A549 (cell line): ENCODE measurements around the gene MOB3C. TPM values are rescaled to one million over a fixed set of nuclear protein-coding genes. Genes with fewer than 3 reads are reported as not detected.

ENCODE experiments used
- ATAC-seq, 2 experiments: fragments of 200-7000 bp in 1 of 2; fragments of >200 bp in 1 of 2; cut with Nextera tagmentation in 1 of 2; cut with Tn5 transposase in 1 of 2; 3 replicates each; pipeline versions ENCODE4 v1.8.0 to v1.9.1; 2018 to 2020; ENCODE audit warnings: mild to moderate bottlenecking in 1 of 2, moderate library complexity in 1 of 2
- CTCF ChIA-PET: fragments of 300-600 bp; sonication (Branson Sonifier 250); formaldehyde crosslinking; extraction: SDS; loops from one replicate; lab custom pipeline; 2021; ENCODE audit warnings: antibody characterized with exemption, inconsistent platforms; lab: Yijun Ruan, JAX
- POLR2A ChIA-PET: fragments of 350-600 bp; formaldehyde crosslinking; extraction: SDS; loops from one replicate; lab custom pipeline; 2021; ENCODE audit warnings: antibody characterized with exemption, inconsistent platforms; lab: Yijun Ruan, JAX
- DNase-seq, 2 experiments: peaks; one replicate each; pipeline versions ENCODE4 v3.0.0 to v3.0.0-alpha.2; 2011 to 2016; ENCODE audit warnings: low read depth in 1 of 2, low spot score in 1 of 2
- FAIRE-seq: peaks from 2 replicates; lab custom pipeline; 2011; peaks lifted over from hg19 to GRCh38; lab: Jason Lieb, UNC
- H3K27ac ChIP-seq, 2 experiments: fragments of >200 bp; sonication (Bioruptor Twin); formaldehyde crosslinking; 3 replicates each; pipeline ENCODE4 v1.5.1; 2016 to 2017
- H3K4me1 ChIP-seq: fragments of >200 bp; sonication (Bioruptor Twin); formaldehyde crosslinking; 3 replicates; pipeline ENCODE4 v1.6.1; 2016
- H3K4me2 ChIP-seq: fragments of >200 bp; sonication (Bioruptor Twin); formaldehyde crosslinking; 3 replicates; pipeline ENCODE4 v1.6.1; 2016
- H3K4me3 ChIP-seq: fragments of >200 bp; sonication (Bioruptor Twin); formaldehyde crosslinking; 3 replicates; pipeline ENCODE4 v1.5.1; 2016
- H3K9me3 ChIP-seq: fragments of >200 bp; sonication (Bioruptor Twin); formaldehyde crosslinking; 3 replicates; pipeline ENCODE4 v1.6.1; 2016
- BHLHE40 ChIP-seq: IDR thresholded peaks from 2 replicates; pipeline ENCODE4 v1.6.1; 2012; ENCODE audit warnings: low read depth, low read length, inconsistent platforms
- CEBPB ChIP-seq, 2 experiments: fragments of >200 bp in 1 of 2; sonication (Bioruptor Twin) in 1 of 2; formaldehyde crosslinking in 1 of 2; IDR thresholded peaks; 2 replicates each; pipeline ENCODE4 v1.6.1; 2012 to 2016
- EHMT2 ChIP-seq: fragments of 200-600 bp; sonication (generic); IDR thresholded peaks from 2 replicates; pipeline ENCODE4 v1.6.1; 2016; ENCODE audit warnings: antibody characterized with exemption, low read depth, mild to moderate bottlenecking, moderate library complexity
- EP300 ChIP-seq, 2 experiments: fragments of >200 bp; sonication (Bioruptor Twin); formaldehyde crosslinking; IDR thresholded peaks; 2 replicates in 1 of 2; 3 replicates in 1 of 2; pipeline ENCODE4 v1.6.1; 2016 to 2017
- FOSB ChIP-seq: fragments of 250-450 bp; sonication (Bioruptor Pico); IDR thresholded peaks from 2 replicates; pipeline ENCODE4 v1.5.0; 2020; ENCODE audit warnings: mild to moderate bottlenecking, moderate library complexity
- FOXS1 ChIP-seq: fragments of 250-450 bp; sonication (Bioruptor Pico); IDR thresholded peaks from 2 replicates; pipeline ENCODE4 v1.5.0; 2020; ENCODE audit warnings: mild to moderate bottlenecking, moderate library complexity
- GATA3 ChIP-seq: IDR thresholded peaks from 2 replicates; pipeline ENCODE4 v1.6.1; 2012; ENCODE audit warnings: borderline replicate concordance
- HDAC2 ChIP-seq: fragments of 200-600 bp; sonication (generic); IDR thresholded peaks from 2 replicates; pipeline ENCODE4 v1.6.1; 2016
- HOXB13 ChIP-seq: fragments of 250-450 bp; sonication (Bioruptor Pico); IDR thresholded peaks from 2 replicates; pipeline ENCODE4 v1.5.0; 2020; ENCODE audit warnings: low read depth, mild to moderate bottlenecking, moderate library complexity
- HOXB5 ChIP-seq: fragments of 250-450 bp; sonication (Bioruptor Pico); IDR thresholded peaks from 2 replicates; pipeline ENCODE4 v1.5.0; 2020; ENCODE audit warnings: mild to moderate bottlenecking, moderate library complexity
- JUN ChIP-seq, 2 experiments: fragments of >200 bp; sonication (Bioruptor Twin); formaldehyde crosslinking; IDR thresholded peaks; 2 replicates in 1 of 2; 3 replicates in 1 of 2; pipeline ENCODE4 v1.6.1; 2016 to 2017
- NPAS2 ChIP-seq: fragments of 250-450 bp; sonication (Bioruptor Pico); IDR thresholded peaks from 2 replicates; pipeline ENCODE4 v1.8.0; 2022; ENCODE audit warnings: mild to moderate bottlenecking, moderate library complexity, borderline replicate concordance
- NR3C1 ChIP-seq: fragments of >200 bp; sonication (Bioruptor Twin); formaldehyde crosslinking; IDR thresholded peaks from 3 replicates; pipeline ENCODE4 v1.6.1; 2017
- POLR2AphosphoS2 ChIP-seq: conservative IDR thresholded peaks from 2 replicates; pipeline ENCODE4 v1.6.1; 2012; ENCODE audit warnings: low read length, improper control_type of control experiment, inconsistent platforms
- RFX5 ChIP-seq: fragments of 450-650 bp; IDR thresholded peaks from 2 replicates; pipeline ENCODE4 v1.7.1; 2014; ENCODE audit warnings: antibody characterized with exemption, mild to moderate bottlenecking, moderate library complexity
- RNF2 ChIP-seq: fragments of 200-600 bp; sonication (generic); IDR thresholded peaks from 2 replicates; pipeline ENCODE4 v1.6.1; 2016; ENCODE audit warnings: low read depth, mild to moderate bottlenecking, antibody characterized with exemption, moderate library complexity, borderline replicate concordance
- SREBF2 ChIP-seq: fragments of 450-650 bp; IDR thresholded peaks from 2 replicates; pipeline ENCODE4 v1.6.1; 2014; ENCODE audit warnings: mild to moderate bottlenecking, moderate library complexity
- TP53 ChIP-seq: fragments of 250-450 bp; sonication (Bioruptor Pico); IDR thresholded peaks from 2 replicates; pipeline ENCODE4 v1.5.0; 2021; ENCODE audit warnings: mild to moderate bottlenecking, moderate library complexity
- ZSCAN20 ChIP-seq: fragments of 250-450 bp; sonication (Bioruptor Pico); IDR thresholded peaks from 2 replicates; pipeline ENCODE4 v1.8.0; 2022; ENCODE audit warnings: mild to moderate bottlenecking, moderate library complexity
- WGBS: methylation state at CpG from one replicate; pipeline ENCODE4 v1.1.6; 2017; ENCODE audit errors: missing lambda C conversion rate; 5-methylcytosine and 5-hydroxymethylcytosine counted together
- polyA plus RNA-seq, 4 experiments: library from polyadenylated mRNA; depleted of rRNA in 3 of 4; stranded (reverse); fragments of >200 nt; fragmentation: RNase III in 1 of 4; extraction: RNeasy Plus Mini Kit Qiagen cat#74134 plus additional on column Dnase treatment in 1 of 4; gene quantifications; 2 replicates in 3 of 4; 3 replicates in 1 of 4; pipeline ENCODE4 v1.2.3, GENCODE V29; 2011 to 2017
- TF ChIP-seq, protein P1 (sequence below): fragments of >200 bp; sonication (Bioruptor Twin); formaldehyde crosslinking; IDR thresholded peaks from 2 replicates; pipeline ENCODE4 v1.6.1; 2016
- TF ChIP-seq, protein P2 (sequence below): fragments of 450-650 bp; IDR thresholded peaks from 2 replicates; pipeline ENCODE4 v1.6.1; 2014; ENCODE audit warnings: antibody characterized with exemption
- TF ChIP-seq, protein P3 (sequence below): fragments of >200 bp; sonication (Bioruptor Twin); formaldehyde crosslinking; IDR thresholded peaks from 3 replicates; pipeline ENCODE4 v1.5.1; 2016
- TF ChIP-seq, protein P4 (sequence below): IDR thresholded peaks from 2 replicates; pipeline ENCODE4 v1.6.1; 2012

MOB3C gene
- polyA plus RNA-seq, 2 of the 4 experiments (the other 2 are of a cell fraction) = 2.6 to 2.7 TPM

DNA sequence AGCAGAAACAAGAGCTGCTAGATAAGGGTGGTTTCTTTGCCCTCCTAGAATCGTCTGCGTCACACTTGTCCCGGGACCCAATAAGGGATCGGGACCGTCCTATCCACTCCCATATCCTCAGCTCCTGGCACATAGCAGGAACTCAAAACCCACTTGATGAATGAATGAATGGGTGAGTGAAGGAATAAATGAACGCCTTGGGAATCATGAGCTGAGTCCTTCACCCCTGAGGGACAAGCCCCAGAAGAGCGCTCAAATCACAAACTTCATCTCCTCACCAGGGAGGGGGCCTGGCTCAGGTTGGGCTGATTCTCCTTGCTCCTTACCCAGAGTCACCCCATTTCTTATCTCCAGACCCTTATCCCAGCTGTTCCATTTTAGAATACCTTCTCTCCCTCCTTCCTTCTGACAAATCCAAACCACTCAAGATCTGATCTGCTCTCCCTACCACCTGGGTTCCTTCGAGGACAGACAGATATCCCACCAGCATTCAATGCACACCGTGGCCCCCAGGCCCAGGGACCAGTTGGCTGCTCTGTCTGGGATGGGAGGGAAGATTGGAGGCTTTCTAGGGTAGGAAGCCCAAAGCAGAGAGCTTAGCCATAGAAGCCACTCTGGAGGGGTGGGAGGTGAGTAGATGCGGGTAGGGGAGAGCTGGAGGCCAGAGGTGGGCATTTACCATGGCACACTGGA, 643 bp upstream of the MOB3C start:
- WGBS = 36% methylated on average over 8 of the region's 10 CpGs
- Histone ChIP-seq H3K4me3 (peak overlapping the region; percentile 81), H3K4me1 (peaks cover 27% of the 10 kb centered on the region), H3K27ac (peak overlapping the region; percentile 79 to 94), H3K4me2 (peak overlapping the region; percentile 81), H3K9me3 (no peaks in the 10 kb centered on the region)
- CTCF ChIA-PET = interaction anchor here (1.1 to 1.8 kb wide), 3 partner anchors 11 to 85 kb away, joined by 3 to 4 read pairs (median 3); no protein-coding TSS in a partner anchor
- FAIRE-seq (no peak), DNase-seq (no peak), ATAC-seq (peak; percentile 54 to 74)
- TF ChIP-seq, protein P1, sequence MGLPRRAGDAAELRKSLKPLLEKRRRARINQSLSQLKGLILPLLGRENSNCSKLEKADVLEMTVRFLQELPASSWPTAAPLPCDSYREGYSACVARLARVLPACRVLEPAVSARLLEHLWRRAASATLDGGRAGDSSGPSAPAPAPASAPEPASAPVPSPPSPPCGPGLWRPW = no peak
- POLR2A ChIA-PET = interaction anchor here (2.4 kb wide), 1 partner anchor 13 kb away, joined by 12 read pairs; the partner anchor contains the start of gene MKNK1

DNA sequence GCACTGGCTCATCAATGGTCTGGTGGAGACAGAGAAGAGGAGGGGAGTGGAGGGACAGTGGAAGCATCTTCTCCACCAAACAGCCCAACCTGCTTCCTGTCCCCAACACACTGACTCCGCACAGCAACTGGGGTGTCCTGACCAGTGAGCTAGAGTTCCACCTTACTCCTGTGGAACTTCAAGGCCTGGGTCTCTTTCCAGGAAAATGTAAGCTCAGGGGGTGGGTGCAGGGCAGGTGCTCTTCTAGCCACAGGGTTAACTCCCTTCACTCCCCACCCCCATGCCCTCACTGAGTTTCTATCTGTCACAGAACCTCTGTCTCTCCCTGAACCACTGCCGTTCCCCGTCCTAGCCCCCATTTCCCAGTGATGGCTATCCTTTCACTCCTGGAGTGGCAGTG, 876 bp downstream of the MOB3C start:
- WGBS = 94% methylated on average over 3 of the region's 3 CpGs
- ATAC-seq = no peak; a peak in 1 of 6 replicates
- ChIA-PET POLR2A (interaction anchor here (0.6 to 2.4 kb wide), 2 partner anchors 12 to 230 kb away, joined by 4 to 12 read pairs; partner anchors contain the start of gene MKNK1), CTCF (interaction anchor here (1.3 kb wide), 1 partner anchor 12 kb away, joined by 3 read pairs; the partner anchor contains the start of gene MKNK1)
- Histone ChIP-seq H3K4me1 (peaks cover 39% of the 10 kb centered on the region), H3K27ac (peak overlapping the region; percentile 79 to 94; a peak in 5 of 6 replicates), H3K4me3 (peak overlapping the region; percentile 81), H3K4me2 (peak overlapping the region; percentile 81)
- no peak for TF ChIP-seq JUN (IDR thresholded peaks at IDR 0.05)
- TF ChIP-seq RNF2 = no peak
- TF ChIP-seq RFX5 = no peak
- TF ChIP-seq EHMT2 = no peak
- no peak for TF ChIP-seq GATA3
- no peak for TF ChIP-seq HOXB13
- TF ChIP-seq, all 56 proteins: peak for 0
- no peak for DNase-seq
- no peaks in the 10 kb centered on the region for H3K9me3 ChIP-seq
- FAIRE-seq = no peak

DNA sequence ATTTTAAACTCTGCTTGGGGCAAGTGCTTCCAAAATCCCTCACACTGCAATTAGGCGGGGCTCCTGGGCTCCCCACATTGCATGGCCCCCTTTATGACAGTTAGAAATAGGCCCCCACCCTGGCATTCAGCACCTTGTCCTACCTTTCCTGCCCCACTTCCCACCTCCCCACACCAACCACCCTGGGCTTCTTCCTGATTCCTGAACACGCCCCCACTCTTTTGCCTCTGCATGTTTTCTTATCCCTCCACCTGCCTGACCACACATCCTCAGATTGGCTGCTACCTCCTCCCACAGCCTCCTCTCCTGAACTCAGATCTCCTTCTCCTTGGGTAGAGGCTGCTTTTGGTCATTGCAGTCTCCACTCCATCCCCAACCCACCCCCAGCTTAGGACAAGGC, 1.5 kb downstream of the MOB3C start:
- ChIA-PET CTCF (no interaction called here), POLR2A (interaction anchor here (1.7 to 2.4 kb wide), 2 partner anchors 11 kb away, joined by 7 to 12 read pairs; partner anchors contain the start of gene MKNK1)
- peak overlapping the region; percentile 81 for H3K4me2 ChIP-seq
- peaks cover 39% of the 10 kb centered on the region for H3K4me1 ChIP-seq
- DNase-seq = no peak
- no peak for FAIRE-seq
- ATAC-seq = no peak
- H3K27ac ChIP-seq = no peak overlapping the region
- no peaks in the 10 kb centered on the region for H3K9me3 ChIP-seq
- TF ChIP-seq TP53 (CRISPR knock-in tag) = no peak
- TF ChIP-seq FOSB (CRISPR knock-in tag) = no peak
- TF ChIP-seq, protein P2, sequence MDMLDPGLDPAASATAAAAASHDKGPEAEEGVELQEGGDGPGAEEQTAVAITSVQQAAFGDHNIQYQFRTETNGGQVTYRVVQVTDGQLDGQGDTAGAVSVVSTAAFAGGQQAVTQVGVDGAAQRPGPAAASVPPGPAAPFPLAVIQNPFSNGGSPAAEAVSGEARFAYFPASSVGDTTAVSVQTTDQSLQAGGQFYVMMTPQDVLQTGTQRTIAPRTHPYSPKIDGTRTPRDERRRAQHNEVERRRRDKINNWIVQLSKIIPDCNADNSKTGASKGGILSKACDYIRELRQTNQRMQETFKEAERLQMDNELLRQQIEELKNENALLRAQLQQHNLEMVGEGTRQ = no peak
- no peak for TF ChIP-seq HOXB5 (CRISPR knock-in tag)
- TF ChIP-seq ZSCAN20 (CRISPR knock-in tag) = no peak
- TF ChIP-seq JUN (IDR thresholded peaks at IDR 0.05) = no peak
- no peak for TF ChIP-seq BHLHE40
- TF ChIP-seq, all 56 proteins: peak for 0
- no peak overlapping the region for H3K4me3 ChIP-seq
- WGBS = 84% methylated on average over 2 of the region's 2 CpGs

DNA sequence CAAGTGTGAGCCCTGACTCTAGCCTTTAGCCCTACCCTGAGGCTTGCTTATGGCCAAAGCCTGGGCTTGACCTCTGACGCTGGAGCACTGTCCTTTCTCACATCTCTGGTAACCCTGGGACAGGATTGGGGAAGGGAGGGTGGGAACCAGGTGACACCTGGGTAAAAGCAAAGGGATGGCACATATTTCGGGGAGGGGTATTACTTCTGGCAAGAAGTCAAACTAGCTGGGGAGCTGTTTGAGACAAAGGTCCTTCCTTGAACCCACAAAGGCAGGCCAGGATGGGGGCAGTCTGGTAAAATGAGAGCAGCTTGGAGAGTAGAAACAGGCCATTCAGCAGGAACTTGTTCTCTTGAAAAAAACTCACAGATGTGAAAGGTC, 2.0 kb downstream of the MOB3C start:
- DNase-seq (no peak), ATAC-seq (no peak), FAIRE-seq (no peak)
- Histone ChIP-seq H3K4me3 (no peak overlapping the region), H3K4me1 (peaks cover 39% of the 10 kb centered on the region), H3K9me3 (no peaks in the 10 kb centered on the region), H3K4me2 (no peak overlapping the region), H3K27ac (no peak overlapping the region)
- TF ChIP-seq FOXS1 (no peak), NPAS2 (CRISPR knock-in tag) (no peak), SREBF2 (no peak), EP300 (IDR thresholded peaks at IDR 0.05) (no peak), ZSCAN20 (CRISPR knock-in tag) (no peak), CEBPB (IDR thresholded peaks at IDR 0.05) (no peak), POLR2AphosphoS2 (no peak), RFX5 (no peak), RNF2 (no peak), NR3C1 (no peak), TP53 (CRISPR knock-in tag) (no peak), HDAC2 (no peak)
- TF ChIP-seq, protein P3, sequence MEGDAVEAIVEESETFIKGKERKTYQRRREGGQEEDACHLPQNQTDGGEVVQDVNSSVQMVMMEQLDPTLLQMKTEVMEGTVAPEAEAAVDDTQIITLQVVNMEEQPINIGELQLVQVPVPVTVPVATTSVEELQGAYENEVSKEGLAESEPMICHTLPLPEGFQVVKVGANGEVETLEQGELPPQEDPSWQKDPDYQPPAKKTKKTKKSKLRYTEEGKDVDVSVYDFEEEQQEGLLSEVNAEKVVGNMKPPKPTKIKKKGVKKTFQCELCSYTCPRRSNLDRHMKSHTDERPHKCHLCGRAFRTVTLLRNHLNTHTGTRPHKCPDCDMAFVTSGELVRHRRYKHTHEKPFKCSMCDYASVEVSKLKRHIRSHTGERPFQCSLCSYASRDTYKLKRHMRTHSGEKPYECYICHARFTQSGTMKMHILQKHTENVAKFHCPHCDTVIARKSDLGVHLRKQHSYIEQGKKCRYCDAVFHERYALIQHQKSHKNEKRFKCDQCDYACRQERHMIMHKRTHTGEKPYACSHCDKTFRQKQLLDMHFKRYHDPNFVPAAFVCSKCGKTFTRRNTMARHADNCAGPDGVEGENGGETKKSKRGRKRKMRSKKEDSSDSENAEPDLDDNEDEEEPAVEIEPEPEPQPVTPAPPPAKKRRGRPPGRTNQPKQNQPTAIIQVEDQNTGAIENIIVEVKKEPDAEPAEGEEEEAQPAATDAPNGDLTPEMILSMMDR = no peak
- TF ChIP-seq, protein P2 = no peak
- TF ChIP-seq, protein P4, sequence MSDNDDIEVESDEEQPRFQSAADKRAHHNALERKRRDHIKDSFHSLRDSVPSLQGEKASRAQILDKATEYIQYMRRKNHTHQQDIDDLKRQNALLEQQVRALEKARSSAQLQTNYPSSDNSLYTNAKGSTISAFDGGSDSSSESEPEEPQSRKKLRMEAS = no peak
- POLR2A ChIA-PET = interaction anchor here (1.7 kb wide), 1 partner anchor 10 kb away, joined by 7 read pairs; the partner anchor contains the start of gene MKNK1
- 74% methylated on average over 2 of the region's 2 CpGs for WGBS
- CTCF ChIA-PET = no interaction called here
